ENCODE results near the gene TNNI2. TPM values are rescaled to one million over a fixed set of nuclear protein-coding genes. Genes with fewer than 3 reads are reported as not detected.

The TNNI2 gene
- total RNA-seq (2022; extraction: Qiagen RNA extraction): 0.25 TPM in 1 of 5 replicates, not detected in the others

GRCh38 chr11:1838426-1839144 is at the start of gene TNNI2:
TSS of gene TNNI2 (plus strand) at chr11:1838981. CDS start at chr11:1839697, 716 bp downstream.

GRCh38 chr11:1834779-1835670 is 3.8 kb upstream of the TNNI2 start, which contains the start of gene SYT8:
TSS of gene SYT8 (plus strand) at chr11:1834990. CDS start at chr11:1835106, 116 bp downstream.

GRCh38 chr11:1852877-1853276 is 14.1 kb downstream of the TNNI2 start, which contains the start of gene LSP1:
TSS of gene LSP1 (plus strand) at chr11:1853084. CDS start at chr11:1853145, 61 bp downstream.

Other genes starting within 250 kb of the TNNI2 start
- gene KRTAP5-2, start 240.7 kb upstream of the TNNI2 start, total RNA-seq (2022; extraction: Qiagen RNA extraction): not detected in 5 replicates
- not detected in 5 replicates for gene KRTAP5-3, start 230.5 kb upstream of the TNNI2 start, total RNA-seq (2022; extraction: Qiagen RNA extraction)
- not detected in 5 replicates for gene KRTAP5-4, start 216.8 kb upstream of the TNNI2 start, total RNA-seq (2022; extraction: Qiagen RNA extraction)
- not detected in 5 replicates for gene KRTAP5-5, start 209.2 kb upstream of the TNNI2 start, total RNA-seq (2022; extraction: Qiagen RNA extraction)
- gene KRTAP5-6, start 141.8 kb upstream of the TNNI2 start, total RNA-seq (2022; extraction: Qiagen RNA extraction): not detected in 5 replicates
- gene IFITM10, start 88.4 kb upstream of the TNNI2 start, total RNA-seq (2022; extraction: Qiagen RNA extraction): 0.54 to 1.3 TPM (median 1.2 TPM) in 5 replicates
- gene CTSD, start 75.1 kb upstream of the TNNI2 start, total RNA-seq (2022; extraction: Qiagen RNA extraction): 335 to 563 TPM (median 509 TPM) in 5 replicates
- 0.05 to 0.39 TPM (median 0.06 TPM) in 3 of 5 replicates, not detected in the others for gene SYT8, start 4.0 kb upstream of the TNNI2 start, total RNA-seq (2022; extraction: Qiagen RNA extraction)
- 0.55 to 2.7 TPM (median 1.6 TPM) in 5 replicates for gene LSP1, start 14.1 kb downstream of the TNNI2 start, total RNA-seq (2022; extraction: Qiagen RNA extraction)
- not detected in 5 replicates for gene PRR33, start 52.9 kb downstream of the TNNI2 start, total RNA-seq (2022; extraction: Qiagen RNA extraction)
- gene TNNT3, start 80.7 kb downstream of the TNNI2 start, total RNA-seq (2022; extraction: Qiagen RNA extraction): not detected in 5 replicates
- gene MRPL23, start 108.4 kb downstream of the TNNI2 start, total RNA-seq (2022; extraction: Qiagen RNA extraction): 133 to 163 TPM (median 158 TPM) in 5 replicates
- gene H19, start 158.9 kb downstream of the TNNI2 start, total RNA-seq (2022; extraction: Qiagen RNA extraction): 5.3 to 14.5 TPM (median 10.2 TPM) in 5 replicates

Measured in A549 treated with CORT108297 at 1 μM for 4 hours (cell line).